LNCaP clone FGC (cell line): ENCODE results near the gene GBA3.

Experiments
- DNase-seq: peaks from one replicate; pipeline ENCODE4 v3.0.0-alpha.2; 2011; ENCODE audit warnings: low read depth
- H3K4me3 ChIP-seq: 2 replicates; pipeline ENCODE4 v1.5.1; 2011; ENCODE audit warnings: mild to moderate bottlenecking, low read depth, low read length, control low read depth
- TF ChIP-seq, protein P1 (sequence below): IDR thresholded peaks from 2 replicates; pipeline ENCODE4 v1.5.1; 2012; ENCODE audit warnings: mild to moderate bottlenecking; ENCODE audit not compliant: control insufficient read depth, insufficient read depth; ENCODE audit errors: extremely low read depth

Gene GBA3

DNA sequence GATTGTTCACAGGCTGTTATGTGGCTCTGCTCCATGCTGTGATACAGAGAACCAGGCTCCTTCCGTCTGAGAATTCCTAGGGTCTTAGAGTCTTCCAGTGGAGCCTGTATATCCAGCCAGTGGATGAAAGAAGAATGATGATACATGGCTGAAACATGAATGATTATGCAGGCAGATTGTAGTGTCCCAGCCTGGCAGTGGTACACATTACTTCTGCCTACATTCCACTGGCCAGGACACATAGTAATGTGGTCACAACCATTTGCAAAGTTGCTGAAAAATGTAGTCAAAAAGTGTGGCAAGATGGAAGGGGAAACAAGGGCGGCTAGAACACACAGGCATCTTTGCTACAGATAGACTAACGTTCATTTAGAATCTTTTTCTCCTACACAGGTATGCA is 4.5 kb upstream of the GBA3 start:
- no peak for DNase-seq
- TF ChIP-seq, protein P1, sequence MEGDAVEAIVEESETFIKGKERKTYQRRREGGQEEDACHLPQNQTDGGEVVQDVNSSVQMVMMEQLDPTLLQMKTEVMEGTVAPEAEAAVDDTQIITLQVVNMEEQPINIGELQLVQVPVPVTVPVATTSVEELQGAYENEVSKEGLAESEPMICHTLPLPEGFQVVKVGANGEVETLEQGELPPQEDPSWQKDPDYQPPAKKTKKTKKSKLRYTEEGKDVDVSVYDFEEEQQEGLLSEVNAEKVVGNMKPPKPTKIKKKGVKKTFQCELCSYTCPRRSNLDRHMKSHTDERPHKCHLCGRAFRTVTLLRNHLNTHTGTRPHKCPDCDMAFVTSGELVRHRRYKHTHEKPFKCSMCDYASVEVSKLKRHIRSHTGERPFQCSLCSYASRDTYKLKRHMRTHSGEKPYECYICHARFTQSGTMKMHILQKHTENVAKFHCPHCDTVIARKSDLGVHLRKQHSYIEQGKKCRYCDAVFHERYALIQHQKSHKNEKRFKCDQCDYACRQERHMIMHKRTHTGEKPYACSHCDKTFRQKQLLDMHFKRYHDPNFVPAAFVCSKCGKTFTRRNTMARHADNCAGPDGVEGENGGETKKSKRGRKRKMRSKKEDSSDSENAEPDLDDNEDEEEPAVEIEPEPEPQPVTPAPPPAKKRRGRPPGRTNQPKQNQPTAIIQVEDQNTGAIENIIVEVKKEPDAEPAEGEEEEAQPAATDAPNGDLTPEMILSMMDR, result no peak
- H3K4me3 ChIP-seq, result no peak overlapping the region

DNA sequence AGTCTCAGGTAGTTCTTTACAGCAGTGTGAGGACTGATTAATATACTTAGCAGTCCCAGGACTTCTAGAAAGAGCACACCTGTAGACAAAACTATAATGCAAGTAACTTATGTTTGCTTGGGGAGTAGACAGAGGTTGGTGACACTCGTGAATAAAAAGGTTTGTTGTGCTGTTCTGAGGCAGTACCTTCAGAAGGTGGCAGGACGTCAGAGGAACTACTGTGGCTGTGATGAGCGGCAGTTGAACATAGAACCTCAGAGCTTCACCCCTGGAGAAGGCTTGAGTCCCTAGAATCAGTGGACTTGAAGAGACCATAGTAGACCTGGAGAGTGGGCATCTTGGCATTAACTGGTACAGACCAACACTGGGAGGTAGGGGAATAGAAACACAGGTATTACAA is 3.3 kb upstream of the GBA3 start:
- TF ChIP-seq, protein P1, result no peak

DNA sequence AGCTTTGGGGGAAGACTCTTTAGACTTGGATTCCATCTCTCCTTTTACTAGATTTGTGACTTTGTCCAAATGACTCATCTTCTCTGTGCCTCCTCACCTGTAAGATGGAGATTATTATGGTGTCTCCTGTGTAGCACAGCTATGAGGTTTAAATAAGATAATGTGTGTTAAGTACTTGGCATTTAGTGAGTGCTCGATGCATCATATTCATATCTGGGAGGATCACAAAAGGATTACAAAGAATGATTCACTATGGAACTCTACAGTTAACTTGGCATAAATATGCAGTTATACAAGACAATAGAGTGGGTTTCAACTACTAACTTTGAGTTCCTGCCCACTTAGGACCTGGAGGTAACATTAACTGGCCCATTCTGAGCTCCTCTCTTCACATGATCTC is 2.3 kb downstream of the GBA3 start:
- H3K4me3 ChIP-seq, result no peak overlapping the region
- TF ChIP-seq, protein P1, result no peak
- no peak for DNase-seq

More for the DNA sequence above, 3.3 kb upstream of the GBA3 start:
- DNase-seq, result no peak
- no peak overlapping the region for H3K4me3 ChIP-seq

DNA sequence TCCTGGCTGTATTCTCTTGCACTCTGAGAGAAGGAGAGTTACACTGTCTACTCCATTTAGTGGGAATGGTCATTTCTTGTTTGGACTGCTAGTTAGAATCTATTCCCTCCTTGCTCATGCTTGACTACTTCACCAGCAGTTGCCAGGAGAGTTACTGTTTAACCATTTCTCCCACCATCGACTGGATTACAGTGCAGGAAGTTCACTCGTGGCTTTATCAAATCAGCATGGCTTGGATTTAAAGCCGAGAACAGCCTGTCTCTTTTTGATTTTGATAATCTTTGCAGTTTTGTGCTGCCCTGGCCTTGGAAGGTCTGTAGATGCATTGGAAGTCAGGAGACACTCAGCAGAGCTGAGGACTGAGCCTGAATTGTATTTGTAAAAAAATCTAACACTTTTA is 3.2 kb downstream of the GBA3 start:
- no peak for DNase-seq
- no peak overlapping the region for H3K4me3 ChIP-seq
- TF ChIP-seq, protein P1, result no peak

DNA sequence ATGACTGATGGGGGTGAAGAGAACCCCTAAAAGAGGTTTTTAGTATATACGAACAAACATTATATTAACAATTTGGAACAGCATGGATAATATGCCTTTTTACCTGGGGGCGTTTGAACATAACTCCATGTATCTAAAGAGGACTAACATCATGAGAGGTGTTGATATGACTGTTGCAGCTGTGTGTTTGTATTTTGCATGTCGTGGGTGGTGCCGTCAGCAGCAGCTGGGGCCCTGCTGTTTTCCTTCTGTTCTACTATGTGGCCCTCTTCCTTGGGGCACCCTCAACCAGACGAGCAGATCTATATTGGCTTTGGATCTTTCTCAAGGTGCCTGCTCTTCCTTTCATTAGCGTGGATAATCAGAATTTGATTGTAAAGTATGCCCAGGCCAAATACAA is 11.2 kb downstream of the GBA3 start:
- TF ChIP-seq, protein P1, result no peak

DNA sequence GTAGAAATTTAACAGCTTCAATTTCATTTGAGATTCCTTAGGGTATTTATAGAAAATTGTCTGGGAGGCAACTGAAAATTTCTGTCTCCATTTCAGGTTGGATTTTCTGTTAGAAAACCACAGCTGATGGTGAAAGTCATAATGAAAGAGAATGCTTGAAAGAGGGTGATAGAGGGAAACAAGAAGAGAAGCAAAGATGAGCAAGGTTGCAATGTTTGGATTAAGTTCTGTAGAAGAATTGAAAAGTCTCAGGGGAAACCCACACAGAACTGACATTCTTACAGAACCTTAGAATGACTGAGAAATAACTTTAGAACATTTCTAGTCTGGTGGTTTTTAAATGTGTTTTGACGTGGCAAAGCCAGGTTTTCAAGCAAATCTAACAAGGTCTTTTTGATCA is 14.7 kb downstream of the GBA3 start:
- H3K4me3 ChIP-seq, result no peak overlapping the region
- no peak for DNase-seq
- TF ChIP-seq, protein P1, result no peak

More for the DNA sequence above, 11.2 kb downstream of the GBA3 start:
- H3K4me3 ChIP-seq, result no peak overlapping the region
- DNase-seq, result no peak

DNA sequence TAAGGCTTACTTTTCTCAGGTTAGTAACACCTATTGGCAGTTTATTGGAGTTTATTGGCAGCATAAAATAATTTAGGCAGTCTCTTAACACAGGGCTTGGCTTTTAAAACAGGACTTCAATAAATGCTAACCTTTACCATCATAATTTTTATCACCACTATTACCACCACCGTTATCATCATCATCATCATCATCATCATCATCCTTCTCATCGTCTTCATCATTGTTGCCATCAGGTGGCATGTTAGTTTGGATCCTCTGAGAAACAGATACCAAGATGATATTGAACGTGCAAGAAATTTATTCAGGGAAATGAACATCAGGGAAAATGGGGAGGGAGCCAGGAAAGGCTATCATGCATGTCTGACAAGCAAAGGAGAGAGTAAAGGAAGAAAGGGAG is 16.2 kb downstream of the GBA3 start:
- H3K4me3 ChIP-seq, result no peak overlapping the region

More for the DNA sequence above, 16.2 kb downstream of the GBA3 start:
- no peak for DNase-seq
- TF ChIP-seq, protein P1, result no peak
